Activated CD4-positive, alpha-beta T cell treated with anti-CD3 and anti-CD28 coated beads, Interleukin-2, amount 50 U/mL, for 48 hours (primary cell): Measurements from ENCODE around the gene RHPN2.
A peak's percentile ranks its signal among the peaks of the same experiment; 100 is the strongest.

Experiments
- DNase-seq, 2 experiments: peaks; one replicate each; pipeline ENCODE4 v3.0.0-alpha.2; 2020

Gene RHPN2

GRCh38 chr19:33064792-33065550 is at the start of gene RHPN2:
RHPN2 (minus strand) TSS chr19:33064888; CDS start chr19:33064852, 36 bp downstream.
- peak; percentile 67 to 71 for DNase-seq

DNA sequence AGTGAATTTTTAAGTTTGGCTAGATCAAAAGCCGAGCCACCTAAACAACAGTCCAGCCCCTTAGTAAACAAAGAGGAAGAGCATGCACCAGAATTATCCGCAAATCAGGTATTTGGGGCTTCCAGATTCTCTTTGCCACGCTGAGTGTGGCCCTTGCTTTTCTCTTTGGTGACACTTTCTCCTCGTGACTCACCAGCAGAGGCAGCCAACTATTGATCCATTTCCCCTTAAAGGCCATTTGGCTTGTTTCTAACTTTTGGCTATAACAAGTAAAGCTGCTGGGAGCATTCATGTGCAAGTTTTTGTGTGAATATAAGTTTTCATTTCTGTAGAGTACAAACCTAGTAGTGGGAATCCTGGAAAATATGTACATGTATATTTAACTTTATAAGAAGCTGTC is 49.6 kb upstream of the RHPN2 start:
- DNase-seq: no peak

GRCh38 chr19:33111587-33111986 is 46.9 kb upstream of the RHPN2 start:
- DNase-seq: no peak

DNA sequence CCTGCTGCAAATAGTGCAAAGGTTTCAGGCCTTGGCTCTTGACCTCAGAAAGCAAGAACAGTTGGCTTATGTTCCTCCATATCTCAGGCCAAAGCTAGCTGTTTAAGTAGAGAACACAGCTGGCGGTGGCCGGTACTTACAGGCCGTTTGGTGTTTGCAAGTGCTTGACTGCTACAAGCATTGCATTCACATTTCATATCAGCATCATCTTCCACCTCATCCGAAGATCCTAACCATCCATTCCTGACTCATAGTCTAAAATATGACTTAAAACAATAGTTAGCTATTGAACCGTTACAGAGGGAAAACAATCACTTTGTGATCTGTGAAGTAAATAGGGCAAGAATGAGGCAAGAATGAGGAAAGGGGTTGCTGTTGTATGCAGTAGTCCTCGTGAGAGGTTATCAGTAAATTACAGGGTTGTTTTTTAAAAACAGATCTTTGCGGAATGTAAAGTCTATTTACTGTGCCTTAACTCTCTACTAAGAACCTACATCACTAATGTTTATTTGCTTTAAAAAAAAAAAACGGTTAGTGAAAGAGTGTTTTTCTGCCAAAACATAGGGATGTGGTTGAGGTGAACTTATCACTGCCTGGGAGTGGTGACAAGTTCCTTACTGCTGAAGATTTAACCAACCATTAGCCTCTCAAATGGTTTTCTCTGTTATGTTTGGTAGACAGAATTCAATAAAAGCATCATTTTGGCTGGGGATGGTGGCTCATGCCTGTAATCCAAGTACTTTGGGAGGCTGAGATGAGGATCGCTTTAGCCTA is 45.6 kb upstream of the RHPN2 start:
- DNase-seq: no peak

GRCh38 chr19:33108161-33108560 is 43.5 kb upstream of the RHPN2 start:
- DNase-seq: no peak

DNA sequence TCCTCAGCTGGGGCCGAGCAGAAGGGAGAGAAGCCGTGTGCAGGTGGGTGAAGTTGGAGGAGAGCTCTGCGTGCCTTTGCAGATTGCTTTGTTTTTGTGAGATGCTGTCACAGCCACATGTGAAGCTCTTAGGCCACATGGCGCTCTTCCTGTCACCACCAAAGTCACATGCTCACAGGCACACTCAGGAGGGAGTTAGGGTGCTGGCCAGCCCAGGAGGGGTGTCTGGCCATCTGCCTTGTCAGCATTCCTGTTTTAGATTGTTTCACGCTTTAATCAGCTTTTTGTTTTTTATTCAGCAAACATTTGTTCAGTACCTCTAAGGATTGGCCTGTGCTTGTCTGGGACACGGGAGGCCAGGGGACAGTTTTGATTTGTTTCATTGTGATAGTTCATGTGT is 38.2 kb upstream of the RHPN2 start:
- DNase-seq: no peak

- DNase-seq: no peak
Observed at GRCh38 chr19:33100894-33101644, 36.4 kb upstream of the RHPN2 start.

DNA sequence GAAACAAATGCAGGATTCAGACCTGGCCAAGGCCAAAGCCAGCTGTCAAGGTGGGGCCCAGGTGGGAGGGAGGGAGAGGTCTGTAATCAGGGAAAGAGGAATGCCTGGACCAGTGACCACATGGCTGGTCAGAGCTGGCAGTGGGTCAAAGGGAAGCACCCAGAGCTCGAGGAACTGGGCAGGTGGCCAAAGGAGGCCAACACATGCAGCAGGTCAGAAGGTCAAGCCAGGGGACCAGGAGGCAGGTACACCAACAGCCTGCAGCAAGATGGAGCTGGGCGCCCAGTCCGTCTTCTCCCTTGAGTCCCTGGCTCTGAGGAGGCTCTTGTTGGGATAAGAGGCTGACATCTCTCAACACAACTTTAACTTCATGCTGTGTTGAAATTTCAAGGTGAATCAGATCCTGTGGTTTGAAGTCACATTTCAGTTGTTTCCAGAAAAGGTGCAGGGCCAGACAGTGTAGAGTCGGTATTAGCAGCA is 33.4 kb upstream of the RHPN2 start:
- no peak for DNase-seq

- DNase-seq: no peak
Observed at GRCh38 chr19:33096005-33096404, 31.3 kb upstream of the RHPN2 start.

GRCh38 chr19:33094436-33095067 is 29.9 kb upstream of the RHPN2 start:
- no peak for DNase-seq

DNA sequence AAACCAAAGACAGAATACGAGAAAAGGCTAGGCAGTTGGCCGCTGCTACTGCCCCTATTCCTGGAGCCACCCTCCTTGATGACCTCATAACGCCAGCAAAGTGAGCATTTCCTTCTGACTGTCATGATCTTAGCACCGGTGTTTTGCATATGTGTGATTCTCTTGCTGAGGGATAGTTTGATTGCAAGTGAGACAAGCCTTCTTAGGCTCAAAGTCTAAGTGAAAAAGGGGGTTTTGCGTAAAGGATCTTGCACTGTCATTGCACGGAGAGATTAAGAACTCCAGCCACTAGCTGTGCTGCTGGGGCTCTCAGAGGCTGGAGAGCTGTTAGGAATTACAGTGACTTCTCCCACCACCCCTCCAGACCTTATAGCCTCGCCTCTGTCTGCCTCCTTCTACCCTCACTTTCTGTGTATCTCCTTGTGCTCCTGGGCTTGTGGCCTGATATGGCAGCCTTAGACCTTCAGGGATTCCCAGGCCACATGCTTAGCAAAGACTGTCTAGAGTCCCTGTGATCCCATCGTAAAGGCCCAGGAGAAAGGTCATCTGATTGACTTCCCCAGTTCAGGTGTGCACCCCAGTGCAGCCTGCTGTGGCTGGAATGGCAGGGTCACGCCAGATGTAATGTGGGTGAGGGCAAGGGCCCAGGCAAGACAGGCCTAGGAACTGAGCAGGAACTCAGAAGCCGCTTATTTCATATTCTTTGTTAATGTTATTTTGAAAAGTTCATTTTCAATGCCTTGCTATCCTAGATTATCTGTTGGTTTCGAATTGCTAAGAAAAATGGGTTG is 28.9 kb upstream of the RHPN2 start:
- no peak for DNase-seq

DNA sequence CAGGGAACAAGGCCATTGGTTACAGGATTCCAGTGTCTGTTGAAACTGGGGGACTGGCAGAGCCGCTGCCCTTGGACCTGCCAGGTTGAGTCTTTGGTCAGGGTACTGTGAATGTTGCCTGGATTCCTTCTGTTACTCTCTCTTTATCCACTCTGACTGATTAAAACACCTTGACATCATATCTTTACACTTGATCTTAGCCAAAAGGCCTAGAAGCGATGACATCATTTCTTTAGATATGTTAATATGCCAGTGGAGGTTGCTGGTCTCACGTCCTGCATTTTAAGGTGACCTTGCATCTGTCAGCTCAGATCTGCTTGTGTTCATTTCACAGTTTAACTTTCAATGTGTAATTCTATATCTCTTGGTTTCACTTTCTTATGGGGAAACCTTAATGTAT is 25.5 kb upstream of the RHPN2 start:
- DNase-seq: no peak

DNA sequence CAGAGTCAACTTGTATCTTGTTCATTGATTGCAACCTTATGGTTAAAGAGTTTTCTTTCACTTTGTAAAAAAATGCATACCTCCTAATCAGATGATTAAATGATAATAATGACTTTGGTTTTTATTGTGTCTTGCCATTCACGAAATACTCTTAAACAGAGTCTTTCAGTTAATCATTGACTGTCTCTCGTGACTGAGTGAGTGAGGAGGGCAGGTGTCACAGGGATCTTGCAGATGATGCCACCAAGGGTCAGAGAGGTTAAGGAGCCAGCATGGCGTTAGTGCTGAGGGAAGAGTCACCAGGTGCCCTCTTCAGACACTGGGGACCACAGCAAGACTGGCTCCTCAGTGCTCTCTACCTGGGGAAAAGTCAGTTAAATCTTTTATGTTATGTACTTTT is 24.3 kb upstream of the RHPN2 start:
- no peak for DNase-seq

- DNase-seq: no peak
Observed at GRCh38 chr19:33086955-33087354, 22.3 kb upstream of the RHPN2 start.

DNA sequence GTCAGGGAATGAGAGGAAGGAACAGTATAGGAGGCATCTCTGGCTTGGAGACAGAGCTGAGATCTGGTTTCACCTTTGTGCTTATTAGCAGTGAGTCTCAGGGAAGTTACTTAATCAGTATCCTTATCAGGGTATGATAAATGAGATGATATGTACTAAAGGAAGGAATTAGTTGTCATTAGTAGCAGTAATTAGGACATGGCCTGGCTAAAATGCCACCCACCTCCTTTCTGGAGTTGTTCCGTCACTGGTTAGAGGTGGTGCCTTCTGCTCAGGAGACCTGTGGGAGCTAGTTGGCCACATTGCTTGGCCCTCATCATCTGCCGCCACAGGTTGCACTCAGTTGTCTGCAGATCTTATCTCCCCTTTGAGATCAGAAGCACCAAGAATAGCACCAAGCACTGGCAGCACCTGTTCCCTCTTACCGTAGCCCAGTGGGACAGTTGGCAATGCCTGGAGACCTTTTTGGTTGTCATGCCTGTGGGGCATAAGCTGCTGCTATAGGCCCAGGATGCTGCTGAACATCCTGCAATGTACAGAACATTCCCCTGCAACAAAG is 21.0 kb upstream of the RHPN2 start:
- DNase-seq: no peak

- peak; percentile 88 to 89 for DNase-seq
Observed at GRCh38 chr19:33080761-33081681, 16.3 kb upstream of the RHPN2 start, which contains the start of gene GPATCH1. GPATCH1 (plus strand) TSS chr19:33081181; CDS start chr19:33081194, 13 bp downstream.

GRCh38 chr19:33075519-33075918 is 10.8 kb upstream of the RHPN2 start:
- DNase-seq: no peak

GRCh38 chr19:33071887-33072286 is 7.2 kb upstream of the RHPN2 start:
- DNase-seq: no peak

- no peak for DNase-seq
Observed at GRCh38 chr19:33067121-33067520, 2.4 kb upstream of the RHPN2 start.

GRCh38 chr19:33066543-33066942 is 1.9 kb upstream of the RHPN2 start:
- no peak for DNase-seq

GRCh38 chr19:33064458-33064791 is 263 bp downstream of the RHPN2 start:
- peak in 1 of 2 experiments; percentile 32 for DNase-seq
